Tibial nerve (tissue), 4 donors: ENCODE measurements around the gene GDI1. TPM values are rescaled to one million over a fixed set of nuclear protein-coding genes. Genes with fewer than 3 reads are reported as not detected.

ENCODE experiments used
- DNase-seq, 2 donors: peaks; one replicate each; pipeline ENCODE4 v3.0.0-alpha.2; 2019; ENCODE audit warnings: low spot score in 2 of 2
- H3K27ac ChIP-seq, 4 donors: fragments of 200-600 bp; sonication (generic) in 3 of 4; one replicate each; pipeline ENCODE4 v1.5.1; 2017 to 2019; ENCODE audit warnings: mild to moderate bottlenecking in 1 of 4
- H3K27me3 ChIP-seq, 2 donors: fragments of 200-600 bp; sonication (generic) in 1 of 2; one replicate each; pipeline versions ENCODE4 v1.5.1 to v1.6.0; 2017 to 2019
- H3K36me3 ChIP-seq, 3 donors: fragments of 200-600 bp; sonication (generic); one replicate each; pipeline ENCODE4 v1.5.1; 2018 to 2019
- H3K4me1 ChIP-seq, 4 donors: fragments of 200-600 bp; sonication (generic) in 3 of 4; one replicate each; pipeline ENCODE4 v1.5.1; 2017 to 2019
- H3K4me3 ChIP-seq, 4 donors: fragments of 200-600 bp; sonication (generic) in 3 of 4; one replicate each; pipeline ENCODE4 v1.5.1; 2017 to 2019; ENCODE audit warnings: mild to moderate bottlenecking in 1 of 4, moderate library complexity in 1 of 4
- H3K9me3 ChIP-seq, 4 donors: fragments of 200-600 bp; sonication (generic) in 3 of 4; one replicate each; pipeline ENCODE4 v1.5.1; 2017 to 2019
- CTCF ChIP-seq, 5 experiments: fragments of 200-600 bp in 3 of 5; fragments of 450-650 bp in 2 of 5; sonication (generic) in 3 of 5; IDR thresholded peaks; one replicate each; pipeline ENCODE4 v1.5.1; 2016 to 2019; ENCODE audit warnings: antibody characterized with exemption in 5 of 5, mild to moderate bottlenecking in 3 of 5, moderate library complexity in 2 of 5
- EP300 ChIP-seq, 2 donors: sonication (generic); formaldehyde crosslinking; IDR thresholded peaks; one replicate each; pipeline ENCODE4 v1.6.1; 2017; ENCODE audit warnings: antibody characterized with exemption in 2 of 2, mild to moderate bottlenecking in 1 of 2
- POLR2A ChIP-seq, 2 donors: fragments of 450-650 bp; IDR thresholded peaks; one replicate each; pipeline ENCODE4 v1.6.1; 2017; ENCODE audit warnings: antibody characterized with exemption in 2 of 2, mild to moderate bottlenecking in 2 of 2, moderate library complexity in 2 of 2
- WGBS, 2 donors: methylation state at CpG; one replicate each; pipeline ENCODE4 v1.1.5; 2018; 5-methylcytosine and 5-hydroxymethylcytosine counted together
- total RNA-seq, 4 donors: library from RNA; depleted of rRNA; stranded (reverse); fragments of >200 nt; gene quantifications; one replicate each; pipeline ENCODE4 v1.1.0, GENCODE V29; 2016

GDI1 gene
- total RNA-seq, 4 donors from 2014 or later = 114 to 179 (median 152) TPM

DNA sequence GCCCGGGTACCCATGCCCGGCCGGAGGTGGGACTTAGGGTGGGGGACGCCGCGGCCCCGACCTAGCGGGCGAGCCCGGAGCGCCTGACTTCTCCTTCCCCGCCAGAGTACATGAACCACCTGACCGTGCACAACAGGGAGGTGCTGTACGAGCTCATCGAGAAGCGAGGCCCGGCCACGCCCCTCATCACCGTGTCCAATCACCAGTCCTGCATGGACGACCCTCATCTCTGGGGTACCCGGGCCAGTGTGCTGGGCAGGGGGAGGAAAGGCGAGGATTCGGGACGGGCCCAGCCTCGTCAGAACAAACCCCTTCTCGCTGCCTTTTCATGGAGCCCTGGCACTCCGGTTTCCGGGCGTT lies 25.0 kb upstream of the GDI1 start:
- Histone ChIP-seq H3K36me3 (peaks cover 0 to 9% (median 0%) of the 10 kb centered on the region in 3 donors), H3K27ac (peak overlapping the region; percentile 90 to 97 (median 94))

GRCh38 chrX:154412468-154412867 lies 24.5 kb upstream of the GDI1 start:
- peak overlapping the region; percentile 90 to 97 (median 94) for H3K27ac ChIP-seq
- WGBS, 2 donors = 65% methylated on average over 4 of the region's 4 CpGs; no CpG with 5 or more reads in 1 of the 2 donors
- H3K4me3 ChIP-seq = peak overlapping the region; percentile 55 to 89 (median 68)
- H3K36me3 ChIP-seq = peaks cover 0 to 9% (median 0%) of the 10 kb centered on the region in 3 donors
- DNase-seq = no peak
- H3K4me1 ChIP-seq = peaks cover 0 to 26% (median 0%) of the 10 kb centered on the region in 4 donors
- H3K9me3 ChIP-seq = no peaks in the 10 kb centered on the region
- no peak for TF ChIP-seq POLR2A (IDR thresholded peaks at IDR 0.05)
- no peak for TF ChIP-seq CTCF (IDR thresholded peaks at IDR 0.05)
- TF ChIP-seq EP300 (IDR thresholded peaks at IDR 0.05) = no peak
- no peaks in the 10 kb centered on the region for H3K27me3 ChIP-seq

More for the DNA sequence above, 25.0 kb upstream of the GDI1 start:
- peak; percentile 42 to 60 for DNase-seq
- H3K4me3 ChIP-seq = peak overlapping the region; percentile 55 to 89 (median 68)
- 50% methylated on average over 11 of the region's 29 CpGs; no CpG with 5 or more reads in 1 of the 2 donors for WGBS, 2 donors
- TF ChIP-seq CTCF (IDR thresholded peaks at IDR 0.05) = no peak
- no peak for TF ChIP-seq EP300 (IDR thresholded peaks at IDR 0.05)
- TF ChIP-seq POLR2A (IDR thresholded peaks at IDR 0.05) = no peak
- H3K4me1 ChIP-seq = peaks cover 0 to 26% (median 0%) of the 10 kb centered on the region in 4 donors
- no peaks in the 10 kb centered on the region for H3K9me3 ChIP-seq
- no peaks in the 10 kb centered on the region for H3K27me3 ChIP-seq

DNA sequence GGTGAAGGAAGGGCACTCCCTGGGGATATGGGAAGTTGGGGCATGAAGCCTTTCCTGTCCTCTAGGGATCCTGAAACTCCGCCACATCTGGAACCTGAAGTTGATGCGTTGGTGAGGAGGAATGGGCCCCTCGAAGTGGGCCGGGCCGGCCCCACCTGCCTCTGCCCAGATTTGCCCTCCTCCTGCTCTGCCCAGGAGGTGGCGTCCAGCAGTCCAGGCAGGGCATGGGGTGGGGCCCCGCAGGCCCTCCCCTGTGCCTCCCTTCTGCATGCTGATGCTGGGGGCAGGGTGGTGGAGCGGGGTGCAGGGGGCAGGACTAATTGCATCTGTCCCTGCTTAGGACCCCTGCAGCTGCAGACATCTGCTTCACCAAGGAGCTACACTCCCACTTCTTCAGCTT lies 23.8 kb upstream of the GDI1 start:
- TF ChIP-seq EP300 (IDR thresholded peaks at IDR 0.05) (no peak), CTCF (IDR thresholded peaks at IDR 0.05) (no peak), POLR2A (IDR thresholded peaks at IDR 0.05) (no peak)
- 81% methylated on average over 8 of the region's 8 CpGs; no CpG with 5 or more reads in 1 of the 2 donors for WGBS, 2 donors
- H3K27me3 ChIP-seq = no peaks in the 10 kb centered on the region
- DNase-seq = no peak
- peaks cover 0 to 23% (median 0%) of the 10 kb centered on the region in 4 donors for H3K4me1 ChIP-seq
- H3K4me3 ChIP-seq = no peak overlapping the region
- H3K36me3 ChIP-seq = peaks cover 0 to 9% (median 0%) of the 10 kb centered on the region in 3 donors
- peak overlapping the region in 1 of 4 donors; percentile 97 for H3K27ac ChIP-seq
- no peaks in the 10 kb centered on the region for H3K9me3 ChIP-seq

DNA sequence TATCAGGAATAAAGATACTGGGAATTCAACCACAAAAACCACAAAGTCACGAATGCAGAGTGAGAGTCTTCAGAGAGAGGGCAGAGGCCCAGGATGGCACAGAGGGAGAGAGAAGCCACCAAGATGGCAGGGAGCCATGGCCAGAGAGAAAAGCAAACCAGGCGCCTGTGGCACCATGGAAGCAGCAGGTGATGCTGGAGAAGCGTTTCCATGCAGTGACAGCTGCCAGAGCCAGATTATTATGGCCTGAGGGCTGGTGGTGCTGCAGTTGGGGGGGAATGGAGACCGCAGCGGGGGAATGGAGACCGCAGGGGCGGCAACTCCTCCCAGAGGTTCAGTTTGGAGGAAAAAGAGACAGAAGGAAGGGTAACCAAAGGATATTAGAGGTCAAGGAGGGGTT lies 19.8 kb upstream of the GDI1 start:
- H3K4me3 ChIP-seq = no peak overlapping the region
- 58 to 70% methylated on average over 7 of the region's 7 CpGs for WGBS, 2 donors
- H3K4me1 ChIP-seq = peaks cover 0 to 11% (median 0%) of the 10 kb centered on the region in 4 donors
- DNase-seq = no peak
- TF ChIP-seq EP300 (IDR thresholded peaks at IDR 0.05) (no peak), POLR2A (IDR thresholded peaks at IDR 0.05) (no peak), CTCF (IDR thresholded peaks at IDR 0.05) (no peak)
- peaks cover 0 to 29% (median 2%) of the 10 kb centered on the region in 3 donors for H3K36me3 ChIP-seq
- H3K27me3 ChIP-seq = no peaks in the 10 kb centered on the region
- H3K27ac ChIP-seq = no peak overlapping the region
- no peaks in the 10 kb centered on the region for H3K9me3 ChIP-seq

GRCh38 chrX:154419189-154419588 lies 17.8 kb upstream of the GDI1 start:
- 85 to 90% methylated on average over 5 to 8 of the region's 8 CpGs for WGBS, 2 donors
- H3K4me1 ChIP-seq = no peaks in the 10 kb centered on the region
- no peak for DNase-seq
- TF ChIP-seq POLR2A (IDR thresholded peaks at IDR 0.05) (no peak), CTCF (IDR thresholded peaks at IDR 0.05) (no peak), EP300 (IDR thresholded peaks at IDR 0.05) (no peak)
- peak overlapping the region in 1 of 4 donors; percentile 63 for H3K27ac ChIP-seq
- no peak overlapping the region for H3K4me3 ChIP-seq
- peaks cover 0 to 20% (median 2%) of the 10 kb centered on the region in 3 donors for H3K36me3 ChIP-seq
- no peaks in the 10 kb centered on the region for H3K9me3 ChIP-seq
- no peaks in the 10 kb centered on the region for H3K27me3 ChIP-seq
